ENCODE results near the gene OR5L2.

GRCh38 chr11:55793321-55793720 is 33.7 kb upstream of the OR5L2 start:
- TF ChIP-seq EP300 (IDR thresholded peaks at IDR 0.05; ENCODE audit: borderline replicate concordance in 1 of 2, low read depth in 2 of 2, low read length in 2 of 2) (no peak), TAF1 (IDR thresholded peaks at IDR 0.05; ENCODE audit: low read depth, low read length) (no peak), POLR2A (IDR thresholded peaks at IDR 0.05; ENCODE audit: control extremely low read depth in 1 of 2, low read depth in 2 of 2, low read length in 2 of 2) (no peak), MAFK (IDR thresholded peaks at IDR 0.05; ENCODE audit: low read depth, low read length) (no peak), POLR2AphosphoS5 (IDR thresholded peaks at IDR 0.05; ENCODE audit: low read depth, low read length) (no peak), SP2 (IDR thresholded peaks at IDR 0.05; ENCODE audit: low read length) (no peak), CTCF (IDR thresholded peaks at IDR 0.05; ENCODE audit: control extremely low read depth in 1 of 3, insufficient read depth in 1 of 3, low read depth in 1 of 3, low read length in 3 of 3) (no peak), USF2 (IDR thresholded peaks at IDR 0.05; ENCODE audit: low read length) (no peak)

All from H1 (cell line).